Kidney epithelial cell (primary cell): ENCODE measurements around the gene NGF. TPM values are rescaled to one million over a fixed set of nuclear protein-coding genes. Genes with fewer than 3 reads are reported as not detected.

ENCODE experiments used
- DNase-seq: peaks from one replicate; pipeline ENCODE4 v3.0.0-alpha.2; 2010; ENCODE audit warnings: low read depth
- H3K27me3 ChIP-seq: 2 replicates; pipeline ENCODE4 v1.6.0; 2011; ENCODE audit warnings: low read length; ENCODE audit not compliant: control insufficient read depth, insufficient read depth
- H3K36me3 ChIP-seq: 2 replicates; pipeline ENCODE4 v1.5.1; 2011; ENCODE audit warnings: low read length; ENCODE audit not compliant: control insufficient read depth, insufficient read depth
- H3K4me3 ChIP-seq: 2 replicates; pipeline ENCODE4 v1.5.1; 2011; ENCODE audit warnings: low read depth, mild to moderate bottlenecking, control low read depth, low read length
- total RNA-seq: library from RNA; depleted of rRNA; stranded (reverse); fragments of >200 nt; gene quantifications from 2 replicates; pipeline ENCODE4 v1.2.3, GENCODE V29; 2015
- TF ChIP-seq, protein P1 (sequence below): IDR thresholded peaks from 2 replicates; pipeline ENCODE4 v1.5.1; 2011; ENCODE audit warnings: mild to moderate bottlenecking, moderate library complexity, low read length, control low read depth, inconsistent platforms; ENCODE audit not compliant: insufficient read depth, poor library complexity, severe bottlenecking

The NGF gene
- total RNA-seq, 1 donor from 2014 or later = 2.9 TPM

DNA sequence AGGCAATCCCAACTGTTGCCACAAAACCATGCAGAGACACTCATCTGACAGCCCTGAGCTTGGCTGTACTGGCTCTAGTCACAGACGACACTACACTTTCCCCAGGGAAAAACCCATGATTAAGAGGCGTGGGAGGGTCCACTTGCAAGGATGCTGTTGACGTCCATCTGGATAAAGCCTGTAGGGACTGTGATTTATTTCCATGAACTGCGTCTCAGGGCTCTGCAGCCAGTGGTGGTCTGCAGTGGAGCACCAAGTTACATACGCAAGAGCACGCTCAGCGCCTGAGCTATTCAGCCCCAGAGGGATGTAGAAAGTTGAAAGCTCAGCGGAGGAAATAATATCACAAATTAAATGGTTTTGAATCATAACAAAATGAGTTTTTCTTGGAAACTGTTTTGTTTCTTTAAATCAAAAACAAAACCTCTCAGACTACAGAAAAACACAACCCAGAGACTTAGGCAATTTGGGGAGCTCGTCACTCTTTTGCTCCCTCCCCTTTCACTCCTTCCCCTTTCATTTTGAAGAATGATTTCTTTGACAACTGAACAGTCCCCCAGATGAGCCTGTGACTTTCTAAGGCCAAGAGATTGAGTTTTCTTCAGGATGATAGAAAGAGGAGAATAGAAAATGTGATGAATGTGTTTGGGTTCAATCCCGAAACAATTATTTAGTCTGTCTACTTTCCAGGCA lies 71.2 kb downstream of the NGF start:
- no peaks in the 10 kb centered on the region for H3K27me3 ChIP-seq
- no peak overlapping the region for H3K4me3 ChIP-seq
- DNase-seq = no peak
- TF ChIP-seq, protein P1, sequence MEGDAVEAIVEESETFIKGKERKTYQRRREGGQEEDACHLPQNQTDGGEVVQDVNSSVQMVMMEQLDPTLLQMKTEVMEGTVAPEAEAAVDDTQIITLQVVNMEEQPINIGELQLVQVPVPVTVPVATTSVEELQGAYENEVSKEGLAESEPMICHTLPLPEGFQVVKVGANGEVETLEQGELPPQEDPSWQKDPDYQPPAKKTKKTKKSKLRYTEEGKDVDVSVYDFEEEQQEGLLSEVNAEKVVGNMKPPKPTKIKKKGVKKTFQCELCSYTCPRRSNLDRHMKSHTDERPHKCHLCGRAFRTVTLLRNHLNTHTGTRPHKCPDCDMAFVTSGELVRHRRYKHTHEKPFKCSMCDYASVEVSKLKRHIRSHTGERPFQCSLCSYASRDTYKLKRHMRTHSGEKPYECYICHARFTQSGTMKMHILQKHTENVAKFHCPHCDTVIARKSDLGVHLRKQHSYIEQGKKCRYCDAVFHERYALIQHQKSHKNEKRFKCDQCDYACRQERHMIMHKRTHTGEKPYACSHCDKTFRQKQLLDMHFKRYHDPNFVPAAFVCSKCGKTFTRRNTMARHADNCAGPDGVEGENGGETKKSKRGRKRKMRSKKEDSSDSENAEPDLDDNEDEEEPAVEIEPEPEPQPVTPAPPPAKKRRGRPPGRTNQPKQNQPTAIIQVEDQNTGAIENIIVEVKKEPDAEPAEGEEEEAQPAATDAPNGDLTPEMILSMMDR = no peak
- H3K36me3 ChIP-seq = no peaks in the 10 kb centered on the region

DNA sequence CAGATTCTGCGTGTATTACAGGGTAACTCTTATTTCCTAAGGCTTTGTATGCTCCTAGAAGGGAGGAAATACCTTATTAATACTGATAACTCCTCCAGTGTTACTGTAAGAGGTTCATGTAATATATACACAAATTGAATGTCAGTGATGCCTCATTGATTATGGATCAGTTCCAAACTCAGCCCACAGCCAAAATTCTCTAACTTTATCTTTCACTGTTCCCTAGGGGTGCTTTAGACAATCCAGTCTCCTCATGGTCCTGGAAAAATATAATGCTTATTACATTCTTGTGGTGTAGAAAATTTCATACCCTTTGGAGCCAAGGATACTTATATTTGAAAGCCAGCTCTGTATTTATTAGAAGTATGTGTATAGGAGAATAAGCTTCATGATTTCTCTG lies 73.0 kb downstream of the NGF start:
- Histone ChIP-seq H3K27me3 (no peaks in the 10 kb centered on the region), H3K36me3 (no peaks in the 10 kb centered on the region), H3K4me3 (no peak overlapping the region)
- TF ChIP-seq, protein P1 = no peak
- no peak for DNase-seq

DNA sequence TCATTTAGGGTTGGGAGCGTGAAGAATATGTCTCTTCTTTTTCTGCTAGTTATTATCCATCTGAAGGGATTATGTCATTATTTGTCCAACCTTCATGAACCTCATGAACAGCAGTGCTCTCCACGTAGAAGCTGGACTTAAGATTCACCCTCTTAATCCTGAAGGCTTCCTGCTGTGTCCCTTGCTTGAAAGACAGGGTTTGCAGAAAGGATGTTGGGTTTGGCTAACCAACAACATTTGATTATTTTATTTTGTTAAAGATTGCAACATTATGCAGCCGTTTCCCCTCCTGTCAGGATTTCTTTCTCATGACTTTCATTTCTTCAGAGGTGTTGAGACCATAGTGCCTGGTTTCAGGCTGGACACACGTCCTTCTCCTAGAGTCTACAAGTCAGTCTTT lies 75.2 kb downstream of the NGF start:
- TF ChIP-seq, protein P1 = no peak
- H3K36me3 ChIP-seq = no peaks in the 10 kb centered on the region
- no peaks in the 10 kb centered on the region for H3K27me3 ChIP-seq
- H3K4me3 ChIP-seq = no peak overlapping the region
- DNase-seq = no peak

DNA sequence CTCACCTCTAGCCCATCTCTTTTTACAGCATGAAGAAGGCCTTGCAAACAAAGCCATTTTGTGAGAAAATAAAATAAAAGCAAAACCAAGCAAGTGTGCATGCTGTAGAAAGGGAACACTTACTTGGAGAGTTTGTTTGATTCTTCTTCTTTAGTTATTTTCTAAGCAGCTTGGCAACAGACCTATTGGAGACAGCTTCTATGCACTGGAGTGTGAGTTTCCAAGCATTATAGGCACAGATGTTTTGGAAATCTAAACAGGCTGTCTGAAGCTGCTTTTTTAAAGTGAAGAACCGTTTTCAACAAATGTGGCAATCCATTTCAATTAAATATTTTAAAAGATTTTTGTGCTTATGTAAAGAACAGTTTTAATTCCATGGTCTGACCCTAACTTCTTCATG lies 76.6 kb downstream of the NGF start:
- TF ChIP-seq, protein P1 = no peak
- H3K4me3 ChIP-seq = no peak overlapping the region
- H3K36me3 ChIP-seq = no peaks in the 10 kb centered on the region
- DNase-seq = no peak
- no peaks in the 10 kb centered on the region for H3K27me3 ChIP-seq

DNA sequence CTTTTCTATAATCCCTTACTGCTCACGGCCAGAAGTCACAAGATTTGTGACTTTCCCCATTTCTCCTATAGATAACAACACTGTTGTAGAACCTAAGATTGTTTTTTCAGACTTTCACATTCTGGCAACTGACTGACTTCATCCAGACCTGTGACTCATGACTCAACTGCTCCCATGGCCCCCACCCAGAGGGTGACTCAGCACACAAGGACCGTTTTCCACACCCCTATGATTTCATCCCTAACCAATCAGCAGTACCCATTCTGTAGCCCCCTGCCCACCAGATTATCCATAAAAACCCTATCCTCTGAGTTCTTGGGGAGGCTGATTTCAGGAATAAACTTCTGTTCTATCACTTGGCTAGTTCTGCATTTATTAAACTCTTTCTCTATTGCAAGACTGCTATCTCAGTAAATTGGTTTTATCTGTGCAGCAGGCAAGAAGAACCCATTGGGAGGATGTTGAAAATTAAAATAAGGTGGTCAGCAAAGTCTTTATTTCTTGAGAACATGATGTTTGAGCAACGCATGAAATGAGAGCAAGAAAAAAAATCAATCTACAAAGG lies 79.7 kb downstream of the NGF start:
- no peaks in the 10 kb centered on the region for H3K36me3 ChIP-seq
- H3K27me3 ChIP-seq = no peaks in the 10 kb centered on the region
- TF ChIP-seq, protein P1 = no peak
- H3K4me3 ChIP-seq = no peak overlapping the region
- peak; percentile 23 for DNase-seq

DNA sequence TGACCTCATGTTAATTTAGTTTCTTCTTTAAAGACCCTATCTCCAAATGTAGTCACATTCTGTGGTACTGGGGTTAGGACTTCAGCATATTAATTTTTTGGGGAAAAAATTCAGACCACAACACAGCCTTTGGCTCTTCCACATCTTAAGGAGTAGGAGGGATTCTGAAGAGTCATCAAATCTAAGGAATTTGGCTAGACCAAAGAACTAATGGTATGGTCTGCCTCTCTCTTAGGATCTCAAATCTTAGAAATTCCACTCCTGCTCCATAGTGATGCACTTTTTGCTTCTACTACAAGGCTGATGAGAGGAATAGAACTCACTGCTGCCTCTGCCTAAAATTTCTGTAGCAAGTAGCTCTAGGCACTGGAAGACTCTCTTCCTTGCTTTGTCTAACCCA lies 80.5 kb downstream of the NGF start:
- Histone ChIP-seq H3K4me3 (no peak overlapping the region), H3K27me3 (no peaks in the 10 kb centered on the region), H3K36me3 (no peaks in the 10 kb centered on the region)
- TF ChIP-seq, protein P1 = no peak
- no peak for DNase-seq
